Liver (tissue), 3 donors: ENCODE data around the gene MTHFD2.

Experiments used
- RAD21 ChIP-seq, 2 donors: IDR thresholded peaks; 2 replicates each; pipeline ENCODE4 v1.6.1; 2016; ENCODE audit warnings: antibody characterized with exemption in 2 of 2, mild to moderate bottlenecking in 2 of 2
- TF ChIP-seq, protein P1 (sequence below): IDR thresholded peaks from 2 replicates; pipeline ENCODE4 v1.6.1; 2016; ENCODE audit warnings: antibody characterized with exemption
- TF ChIP-seq, protein P2 (sequence below): fragments of 150-350 bp; IDR thresholded peaks from 2 replicates; pipeline ENCODE4 v1.5.1; 2017; ENCODE audit warnings: improper control_type of control experiment, low read depth, low read length; ENCODE audit not compliant: missing input control
- donor health status: healthy.
- donor health status: healthy.

DNA sequence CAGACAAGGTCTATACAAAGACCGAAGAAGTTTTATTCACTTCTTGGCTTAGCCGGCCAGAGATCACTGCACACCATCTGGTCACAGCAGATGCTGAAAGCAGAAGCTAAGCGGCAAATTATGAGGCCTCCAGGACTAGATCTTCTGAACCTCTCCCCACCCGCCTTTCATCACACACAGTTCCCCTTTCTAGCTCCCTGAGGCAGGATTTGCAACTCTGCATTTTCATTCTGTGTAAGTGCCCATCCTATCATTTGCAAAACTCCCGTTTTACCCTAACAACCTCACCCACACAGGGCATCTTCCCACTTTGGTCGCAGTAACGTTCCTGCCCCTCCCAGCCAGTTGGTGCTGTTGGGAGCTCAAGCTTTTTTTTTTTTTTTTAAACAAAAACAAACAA is 16.7 kb upstream of the MTHFD2 start:
- TF ChIP-seq, protein P1, sequence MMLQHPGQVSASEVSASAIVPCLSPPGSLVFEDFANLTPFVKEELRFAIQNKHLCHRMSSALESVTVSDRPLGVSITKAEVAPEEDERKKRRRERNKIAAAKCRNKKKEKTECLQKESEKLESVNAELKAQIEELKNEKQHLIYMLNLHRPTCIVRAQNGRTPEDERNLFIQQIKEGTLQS, result no peak
- TF ChIP-seq, protein P2, sequence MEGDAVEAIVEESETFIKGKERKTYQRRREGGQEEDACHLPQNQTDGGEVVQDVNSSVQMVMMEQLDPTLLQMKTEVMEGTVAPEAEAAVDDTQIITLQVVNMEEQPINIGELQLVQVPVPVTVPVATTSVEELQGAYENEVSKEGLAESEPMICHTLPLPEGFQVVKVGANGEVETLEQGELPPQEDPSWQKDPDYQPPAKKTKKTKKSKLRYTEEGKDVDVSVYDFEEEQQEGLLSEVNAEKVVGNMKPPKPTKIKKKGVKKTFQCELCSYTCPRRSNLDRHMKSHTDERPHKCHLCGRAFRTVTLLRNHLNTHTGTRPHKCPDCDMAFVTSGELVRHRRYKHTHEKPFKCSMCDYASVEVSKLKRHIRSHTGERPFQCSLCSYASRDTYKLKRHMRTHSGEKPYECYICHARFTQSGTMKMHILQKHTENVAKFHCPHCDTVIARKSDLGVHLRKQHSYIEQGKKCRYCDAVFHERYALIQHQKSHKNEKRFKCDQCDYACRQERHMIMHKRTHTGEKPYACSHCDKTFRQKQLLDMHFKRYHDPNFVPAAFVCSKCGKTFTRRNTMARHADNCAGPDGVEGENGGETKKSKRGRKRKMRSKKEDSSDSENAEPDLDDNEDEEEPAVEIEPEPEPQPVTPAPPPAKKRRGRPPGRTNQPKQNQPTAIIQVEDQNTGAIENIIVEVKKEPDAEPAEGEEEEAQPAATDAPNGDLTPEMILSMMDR, result no peak
- no peak for TF ChIP-seq RAD21 (IDR thresholded peaks at IDR 0.05)
